GM21528 (cell line): ENCODE results near the gene PGGHG.
"Not testable (repeated sequence)": the region's sequence is repeated elsewhere in the genome, so short reads cannot be mapped to it uniquely, and the experiment has no call there.

Source experiments
- ATAC-seq: cut with Tn5 transposase; IDR thresholded peaks from one replicate; pipeline ENCODE4 v1.9.1; 2021; ENCODE audit warnings: mild to moderate bottlenecking, moderate library complexity; ENCODE audit not compliant: unreplicated experiment, low FRiP score

The PGGHG gene

DNA sequence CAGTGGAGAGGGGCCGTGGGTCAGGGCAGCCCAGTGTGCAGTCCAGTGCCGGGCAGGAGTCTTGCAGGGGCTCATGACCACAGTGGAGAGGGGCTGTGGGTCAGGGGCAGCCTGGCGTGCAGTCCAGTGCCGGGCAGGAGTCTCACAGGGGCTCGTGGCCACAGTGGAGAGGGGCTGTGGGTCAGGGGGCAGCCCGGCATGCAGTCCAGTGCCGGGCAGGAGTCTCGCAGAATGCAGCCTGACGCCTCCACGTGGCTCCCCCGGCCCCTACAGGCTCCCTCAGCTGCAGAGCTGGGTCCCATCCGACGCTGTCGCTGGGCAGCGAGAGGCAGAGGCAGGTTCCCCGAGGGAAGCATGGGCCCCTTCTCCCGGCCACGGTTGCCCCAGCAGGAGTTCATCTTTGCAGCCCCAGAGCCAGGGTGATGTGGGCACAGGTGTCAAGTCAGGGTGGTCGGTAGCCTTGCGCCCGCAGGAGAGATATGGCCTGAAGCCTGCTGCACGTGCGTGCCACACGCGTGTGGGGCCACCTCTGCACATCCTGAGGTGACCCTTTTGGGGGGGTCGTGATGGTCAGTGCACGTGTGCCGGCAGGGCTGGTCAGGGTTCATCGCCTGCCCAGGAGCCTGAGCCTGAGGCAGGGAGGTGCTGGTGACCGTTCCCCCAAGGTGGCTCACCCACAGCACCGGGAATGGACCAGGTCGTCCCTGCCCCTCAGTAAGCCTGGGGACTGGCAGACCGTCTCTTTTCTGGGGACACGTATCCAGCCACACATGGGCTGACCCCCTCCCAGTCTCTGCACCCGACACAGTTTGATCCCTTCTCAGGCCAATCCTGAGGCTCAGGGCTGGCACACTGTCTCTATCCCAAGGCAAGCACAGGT lies 7.5 kb downstream of the PGGHG start:
- ATAC-seq: no peak

- no peak for ATAC-seq
Observed at GRCh38 chr11:297051-297585, 8.2 kb downstream of the PGGHG start.

DNA sequence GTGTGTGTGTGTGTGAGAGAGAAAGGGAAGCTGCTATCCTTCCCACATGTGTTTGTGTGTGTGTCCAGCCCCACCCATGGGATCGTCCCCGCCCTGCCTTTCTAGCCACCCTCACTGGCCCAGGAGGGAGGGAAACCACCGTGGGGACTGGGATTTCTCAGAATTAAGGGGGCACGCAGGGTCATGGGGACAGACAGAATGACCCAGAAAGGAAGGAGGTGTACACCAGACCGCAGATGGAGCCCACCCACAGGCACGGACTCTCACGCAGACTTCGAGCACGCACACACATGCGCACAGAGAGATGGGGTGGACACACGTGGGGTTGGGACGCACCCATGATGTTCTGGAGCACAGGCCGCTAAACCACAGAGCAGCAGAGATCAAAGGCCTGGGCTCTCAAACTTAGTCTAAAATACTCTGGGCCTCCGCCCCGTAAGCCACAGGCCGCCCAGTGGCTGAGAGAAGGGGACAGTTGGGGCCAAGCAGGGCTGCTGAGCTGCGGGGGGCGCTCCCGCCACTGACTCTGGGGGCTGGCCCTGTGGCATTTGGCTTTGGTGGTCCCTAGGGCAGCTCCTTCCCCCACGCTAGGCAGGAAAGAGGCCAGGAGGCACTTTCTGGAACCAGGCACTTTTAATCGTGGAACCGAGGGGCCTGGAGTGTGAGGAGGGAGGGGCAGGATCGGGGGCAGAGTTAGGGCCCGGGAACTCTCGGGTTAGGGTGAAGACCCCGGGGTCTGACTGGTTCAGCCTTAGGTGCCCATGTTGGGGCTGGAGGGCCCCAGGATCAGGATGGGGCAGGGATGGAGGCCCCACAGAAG lies 8.9 kb downstream of the PGGHG start:
- ATAC-seq: no peak

GRCh38 chr11:298406-299065 lies 9.6 kb downstream of the PGGHG start:
- no peak for ATAC-seq

DNA sequence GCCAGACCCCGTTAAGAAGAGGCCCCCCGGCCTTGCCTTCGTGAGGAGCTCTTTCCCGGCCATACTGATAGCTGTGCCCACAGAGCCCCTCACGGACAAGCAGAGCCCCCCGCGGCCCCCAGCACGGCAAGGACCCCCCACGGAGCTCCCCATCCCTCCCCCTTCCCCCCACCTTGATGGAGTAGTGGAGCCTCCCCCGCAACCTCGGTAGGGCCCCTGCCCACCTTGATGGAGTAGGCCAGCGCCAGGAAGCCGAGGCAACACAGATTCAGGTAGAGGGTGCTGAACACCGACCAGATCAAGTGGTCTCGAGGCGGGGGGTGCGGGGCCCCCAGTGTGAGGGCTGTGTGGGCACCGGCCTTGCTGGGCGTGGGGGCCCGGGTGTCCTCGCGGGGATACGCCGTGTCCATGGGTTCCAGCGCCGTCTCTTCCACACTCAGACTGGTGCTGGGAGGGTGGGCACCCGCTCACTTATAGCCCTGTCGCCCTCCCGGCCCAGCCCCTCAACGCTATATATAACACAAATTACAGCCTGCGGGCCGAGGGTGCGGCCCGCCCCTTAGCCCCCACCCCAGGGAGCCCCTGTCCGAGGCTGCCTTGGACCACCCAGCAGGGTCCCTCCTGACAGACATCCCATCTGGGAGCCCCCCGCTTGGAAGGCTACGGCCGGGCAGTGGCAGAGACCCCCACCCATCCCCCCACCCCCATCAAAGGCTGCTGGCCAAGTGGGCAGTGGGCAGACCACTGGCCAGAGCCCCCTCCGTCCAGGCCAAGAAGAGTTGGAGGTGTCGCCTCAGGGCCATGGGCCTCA lies 10.4 kb downstream of the PGGHG start, which contains the start of gene IFITM5:
IFITM5 (minus strand) TSS at position 446 of the 811 bp plus-strand sequence; CDS start at position 410, 36 bp downstream.
- no peak for ATAC-seq

DNA sequence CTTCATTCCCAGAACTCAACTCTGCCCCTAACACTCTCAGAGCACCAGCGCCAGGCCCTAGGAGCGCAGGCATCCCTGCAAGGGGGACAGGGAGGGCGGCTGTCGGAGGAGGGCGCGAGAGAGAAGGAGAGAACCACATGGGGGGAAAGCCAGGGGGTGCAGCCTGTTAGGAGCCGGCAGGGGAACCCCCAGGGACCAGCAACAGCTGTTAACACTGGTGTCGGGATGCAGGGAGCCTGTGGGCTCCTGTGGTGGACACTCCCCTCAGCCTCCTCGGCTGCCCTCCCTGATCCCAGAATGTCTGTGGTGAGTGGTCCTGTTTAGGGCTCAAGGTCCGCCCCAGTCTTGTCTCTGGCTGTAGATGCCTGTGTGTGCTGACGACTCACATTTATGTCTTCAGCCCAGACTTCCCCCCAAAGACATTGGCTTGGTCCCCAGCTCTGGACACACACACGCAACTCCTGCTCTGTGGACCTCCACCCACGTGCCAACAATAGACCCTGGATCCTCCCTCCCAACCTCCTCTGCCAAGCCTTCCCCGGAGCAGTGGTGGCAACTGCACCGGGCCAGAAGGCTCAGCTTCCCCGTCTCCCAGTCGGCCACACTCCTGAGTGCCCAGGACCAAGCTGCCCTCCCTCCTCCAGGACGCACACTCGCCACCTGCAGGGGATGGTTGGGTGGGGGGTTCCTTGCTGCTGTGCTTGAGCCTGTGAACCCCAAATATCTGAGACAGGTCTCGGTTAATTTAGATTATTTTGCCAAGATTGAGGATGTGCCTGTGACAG lies 11.2 kb downstream of the PGGHG start:
- ATAC-seq: no peak

GRCh38 chr11:303363-303762 lies 14.4 kb downstream of the PGGHG start:
- ATAC-seq: no peak

DNA sequence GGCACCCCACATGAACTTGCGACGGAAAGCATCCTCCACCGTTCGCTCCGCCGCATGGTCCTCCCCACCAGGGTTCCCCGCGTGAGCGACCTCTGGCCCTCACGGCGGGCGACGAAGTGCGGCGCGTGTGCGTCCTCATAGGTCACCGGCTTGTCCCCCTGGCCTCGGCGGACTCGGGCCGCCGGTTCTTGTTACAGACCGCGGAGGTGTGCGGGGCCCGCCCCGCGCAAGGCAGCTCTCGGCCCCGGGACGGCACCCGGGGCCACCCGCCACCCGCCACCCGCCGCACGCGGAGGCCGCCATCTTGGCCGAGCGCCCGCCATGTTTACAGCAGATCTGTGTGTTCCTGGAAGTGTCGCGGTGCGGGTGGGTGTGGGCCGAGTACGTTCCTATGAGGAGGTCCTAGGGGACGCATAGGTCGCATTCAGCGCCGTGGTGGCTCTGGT lies 15.2 kb downstream of the PGGHG start:
- ATAC-seq: no peak

- ATAC-seq: no peak
Observed at GRCh38 chr11:304915-305843, 16.3 kb downstream of the PGGHG start.

DNA sequence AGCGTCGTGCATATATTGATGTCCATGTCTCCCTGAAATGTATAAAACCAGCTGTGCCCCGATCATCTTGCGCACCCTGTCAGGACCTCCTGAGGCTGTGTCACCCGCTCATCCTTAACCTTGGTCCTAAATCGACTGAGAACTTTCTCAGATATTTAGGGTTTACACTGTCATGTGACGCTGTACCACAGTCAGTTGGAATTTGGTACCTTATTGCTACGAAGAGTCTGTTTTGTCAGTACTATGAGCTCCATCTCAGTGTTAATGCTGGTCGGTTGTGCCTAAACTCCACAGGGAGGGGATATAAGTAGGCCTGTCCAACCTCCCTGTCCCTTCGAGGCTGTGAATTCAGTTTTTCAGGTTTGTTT lies 16.9 kb downstream of the PGGHG start:
- no peak for ATAC-seq

DNA sequence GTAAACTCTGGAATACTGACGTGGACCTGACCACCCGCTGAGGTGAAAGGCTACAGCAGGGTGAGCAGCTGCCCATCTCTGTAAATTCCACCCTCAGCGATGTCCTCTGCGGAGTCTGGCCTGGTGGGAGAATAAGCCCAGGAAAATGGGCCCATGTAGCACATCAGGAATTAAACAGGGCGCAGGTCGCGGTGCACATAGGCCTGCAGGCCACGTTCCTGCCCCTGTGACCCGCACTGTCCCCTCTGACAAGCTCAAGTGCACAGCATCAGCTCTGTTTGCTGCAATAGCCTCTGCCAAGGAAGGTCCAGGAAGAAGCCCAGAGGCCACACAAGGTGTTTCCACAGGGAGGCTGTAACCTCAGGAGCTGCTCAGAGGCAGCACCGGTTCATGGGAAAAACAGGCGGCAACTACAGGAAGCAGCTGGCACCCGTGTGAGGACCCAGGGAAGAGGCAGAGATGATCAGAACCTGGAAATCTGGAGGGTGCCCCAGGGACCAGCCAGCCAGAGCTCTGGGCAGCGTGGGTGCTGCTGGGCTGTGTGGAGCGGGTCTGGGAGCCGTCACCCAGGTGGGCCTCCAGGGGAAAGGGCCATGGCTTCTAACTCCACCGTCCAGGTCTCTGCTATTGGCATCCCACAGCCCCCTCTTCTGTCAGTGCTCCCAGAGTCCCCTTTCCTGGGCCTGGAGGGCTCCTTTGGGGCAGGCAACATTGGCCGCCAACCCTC lies 17.9 kb downstream of the PGGHG start:
- ATAC-seq: no peak

GRCh38 chr11:307766-308708 lies 19.1 kb downstream of the PGGHG start, which contains the start of gene IFITM2:
Gene IFITM2 (plus strand): TSS chr11:307816. CDS start chr11:308193, 377 bp downstream.
- ATAC-seq: not testable (repeated sequence)

- ATAC-seq: not testable (repeated sequence)
Observed at GRCh38 chr11:308740-309665, 20.1 kb downstream of the PGGHG start.

DNA sequence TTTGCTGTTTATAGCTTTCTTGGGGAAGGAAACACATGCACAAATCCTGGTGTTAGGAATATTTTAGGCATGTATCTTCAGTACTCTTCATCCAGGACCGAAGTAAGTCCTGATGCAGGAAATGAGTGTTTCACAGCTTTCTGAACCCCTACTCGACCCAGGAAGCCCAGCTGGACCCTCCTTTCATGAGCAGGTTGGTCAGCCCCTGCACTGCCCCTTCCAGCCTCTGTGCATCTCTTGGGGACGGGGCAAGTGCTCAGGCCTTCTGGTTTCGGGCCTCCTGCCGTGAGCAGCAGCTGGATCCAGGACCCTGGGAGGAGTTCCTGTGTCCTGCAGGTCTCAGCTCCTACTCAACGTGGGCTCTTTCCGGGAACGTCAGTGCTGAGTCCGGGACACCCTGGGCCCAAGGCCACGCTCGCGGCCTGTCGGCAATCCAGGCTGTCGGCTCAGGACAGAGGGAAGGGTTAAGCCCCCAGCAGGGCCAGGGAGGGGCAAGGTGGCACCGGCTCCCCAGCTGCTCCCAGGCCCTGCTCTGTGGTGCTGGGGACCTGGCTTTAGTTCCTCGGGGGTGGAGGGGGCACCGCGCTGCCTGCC lies 21.1 kb downstream of the PGGHG start:
- not testable (repeated sequence) for ATAC-seq
